ENCODE results near the gene CYP1A2. TPM values are rescaled to one million over a fixed set of nuclear protein-coding genes. Genes with fewer than 3 reads are reported as not detected.

Gene CYP1A2
- polyA plus RNA-seq, 3 donors: not detected

DNA sequence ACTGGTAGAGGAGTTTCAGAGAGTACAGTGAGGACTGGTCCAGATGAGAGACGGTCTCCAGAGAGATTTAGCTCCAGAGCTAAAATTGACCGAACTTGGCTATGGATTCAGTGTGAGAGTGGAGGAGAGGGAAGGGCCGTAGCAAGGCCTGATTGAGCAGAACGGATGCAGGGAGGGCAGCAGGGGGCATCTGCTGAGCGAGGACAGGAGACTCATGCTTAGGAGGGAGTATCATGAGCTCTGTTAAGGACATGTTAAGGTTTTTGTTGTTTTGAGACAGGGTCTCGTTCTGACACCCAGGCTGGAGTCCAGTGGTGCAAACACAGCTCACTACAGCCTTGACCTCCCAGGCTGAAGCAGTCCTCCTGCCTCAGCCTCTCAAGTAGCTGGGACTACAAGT is 56.3 kb downstream of the CYP1A2 start:
- Histone ChIP-seq H3K9me3 (replicated peaks in 1 of 2; ENCODE audit: control insufficient read depth in 1 of 2, insufficient read depth in 1 of 2, low read length in 2 of 2) (no peaks in the 10 kb centered on the region), H3K4me2 (replicated peaks; ENCODE audit: extremely low read depth, low read length, poor library complexity, severe bottlenecking) (no peak overlapping the region), H3K9ac (ENCODE audit: insufficient read depth, low read length, poor library complexity, severe bottlenecking) (no peak overlapping the region), H3K79me2 (ENCODE audit: insufficient read depth, low read length) (peaks cover 17% of the 10 kb centered on the region), H3K36me3 (replicated peaks in 1 of 2; ENCODE audit: control insufficient read depth in 1 of 2, insufficient read depth in 2 of 2, low read length in 2 of 2) (peaks cover 42 to 46% of the 10 kb centered on the region in 2 donors), H2AFZ (ENCODE audit: insufficient read depth, low read depth, low read length, poor library complexity, severe bottlenecking) (no peak overlapping the region), H3K4me3 (replicated peaks in 1 of 3; ENCODE audit: low read depth in 2 of 3, low read length in 3 of 3) (no peak overlapping the region), H3K4me1 (ENCODE audit: control insufficient read depth in 1 of 2, insufficient read depth in 2 of 2, low read length in 2 of 2) (peaks cover 11 to 12% of the 10 kb centered on the region in 2 donors), H3K27ac (ENCODE audit: low read depth in 1 of 2, low read length in 2 of 2) (no peak overlapping the region), H3K27me3 (ENCODE audit: control insufficient read depth in 2 of 2, insufficient read depth in 2 of 2, low read length in 2 of 2) (no peaks in the 10 kb centered on the region), H4K20me1 (ENCODE audit: insufficient read depth, low read length) (peaks cover 53% of the 10 kb centered on the region)
- 91% methylated on average over 5 of the region's 6 CpGs for WGBS (ENCODE audit: insufficient coverage)
- H3K4me1 Mint-ChIP-seq: peaks cover 14% of the 10 kb centered on the region
- peak overlapping the region in 5 of 7 donors; percentile 25 to 65 (median 36) for H3K27ac Mint-ChIP-seq
- DNase-seq: no peak
- H3K27me3 Mint-ChIP-seq (ENCODE audit: low read depth in 3 of 3): peaks cover 1 to 3% (median 1%) of the 10 kb centered on the region in 3 donors
- intact Hi-C loops (cut with micrococcal nuclease): loop anchor here (10.0 kb wide), 1 partner anchor 170 kb away; no protein-coding TSS in a partner anchor
- H3K4me3 Mint-ChIP-seq: no peak overlapping the region
- H3K9me3 Mint-ChIP-seq: no peaks in the 10 kb centered on the region
- TF ChIP-seq, protein P1, sequence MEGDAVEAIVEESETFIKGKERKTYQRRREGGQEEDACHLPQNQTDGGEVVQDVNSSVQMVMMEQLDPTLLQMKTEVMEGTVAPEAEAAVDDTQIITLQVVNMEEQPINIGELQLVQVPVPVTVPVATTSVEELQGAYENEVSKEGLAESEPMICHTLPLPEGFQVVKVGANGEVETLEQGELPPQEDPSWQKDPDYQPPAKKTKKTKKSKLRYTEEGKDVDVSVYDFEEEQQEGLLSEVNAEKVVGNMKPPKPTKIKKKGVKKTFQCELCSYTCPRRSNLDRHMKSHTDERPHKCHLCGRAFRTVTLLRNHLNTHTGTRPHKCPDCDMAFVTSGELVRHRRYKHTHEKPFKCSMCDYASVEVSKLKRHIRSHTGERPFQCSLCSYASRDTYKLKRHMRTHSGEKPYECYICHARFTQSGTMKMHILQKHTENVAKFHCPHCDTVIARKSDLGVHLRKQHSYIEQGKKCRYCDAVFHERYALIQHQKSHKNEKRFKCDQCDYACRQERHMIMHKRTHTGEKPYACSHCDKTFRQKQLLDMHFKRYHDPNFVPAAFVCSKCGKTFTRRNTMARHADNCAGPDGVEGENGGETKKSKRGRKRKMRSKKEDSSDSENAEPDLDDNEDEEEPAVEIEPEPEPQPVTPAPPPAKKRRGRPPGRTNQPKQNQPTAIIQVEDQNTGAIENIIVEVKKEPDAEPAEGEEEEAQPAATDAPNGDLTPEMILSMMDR (IDR thresholded peaks at IDR 0.05): no peak
- peaks cover 42 to 50% of the 10 kb centered on the region in 2 donors for H3K36me3 Mint-ChIP-seq

Small RNA genes within 50 kb of the gene (small RNA-seq; reads per million reads assigned to genes)
- not detected for gene MIR4513 (ENCODE audit: insufficient read length, low read depth)

Other genes starting within 250 kb of the CYP1A2 start
- 10 to 100 TPM in 1 of 3 donors, 1 to 10 TPM in 2; 2.3 to 17.4 (median 4.4) TPM for gene ARID3B, start 207.6 kb upstream of the CYP1A2 start, polyA plus RNA-seq
- gene CLK3, start 133.0 kb upstream of the CYP1A2 start, polyA plus RNA-seq: 100 to 1,000 TPM in 1 of 3 donors, 10 to 100 TPM in 2; 27.6 to 354 (median 33.2) TPM
- gene EDC3, start 52.8 kb upstream of the CYP1A2 start, polyA plus RNA-seq: 10 to 100 TPM; 10.0 to 14.9 (median 10.5) TPM
- under 1 TPM in 1 of 3 donors, not detected in 2; 0.16 TPM for gene CYP1A1, start 23.3 kb upstream of the CYP1A2 start, polyA plus RNA-seq
- 100 to 1,000 TPM in 2 of 3 donors, 10 to 100 TPM in 1; 79.0 to 426 (median 106) TPM for gene CSK, start 33.2 kb downstream of the CYP1A2 start, polyA plus RNA-seq
- under 1 TPM in 1 of 3 donors, not detected in 2; 0.08 TPM for gene LMAN1L, start 64.0 kb downstream of the CYP1A2 start, polyA plus RNA-seq
- gene CPLX3, start 77.8 kb downstream of the CYP1A2 start, polyA plus RNA-seq: under 1 TPM in 1 of 3 donors, not detected in 2; 0.12 TPM
- 10 to 100 TPM in 2 of 3 donors, 1 to 10 TPM in 1; 9.4 to 58.7 (median 16.0) TPM for gene ULK3, start 94.3 kb downstream of the CYP1A2 start, polyA plus RNA-seq
- gene SCAMP2, start 124.5 kb downstream of the CYP1A2 start, polyA plus RNA-seq: 100 to 1,000 TPM; 124 to 158 (median 124) TPM
- gene MPI, start 141.2 kb downstream of the CYP1A2 start, polyA plus RNA-seq: 10 to 100 TPM; 19.2 to 19.9 (median 19.7) TPM
- 10 to 100 TPM; 11.7 to 53.9 (median 17.1) TPM for gene FAM219B, start 158.0 kb downstream of the CYP1A2 start, polyA plus RNA-seq
- gene COX5A, start 189.2 kb downstream of the CYP1A2 start, polyA plus RNA-seq: 100 to 1,000 TPM; 127 to 498 (median 434) TPM
- gene RPP25, start 207.9 kb downstream of the CYP1A2 start, polyA plus RNA-seq: 1 to 10 TPM; 1.7 to 6.7 (median 6.5) TPM
- under 1 TPM in 2 of 3 donors, not detected in 1; 0.08 to 0.32 TPM for gene SCAMP5, start 246.7 kb downstream of the CYP1A2 start, polyA plus RNA-seq

Measured in CD14-positive monocyte (primary cell).